Stimulated activated CD4-positive, alpha-beta T cell treated with anti-CD3 and anti-CD28 coated beads, Interleukin-12 subunit alpha, Interleukin-12 subunit beta, amount 100 ng/mL, for 4 hours (primary cell): ENCODE data around the gene GNS.

Source experiments
- DNase-seq: peaks from one replicate; pipeline ENCODE4 v3.0.0-alpha.2; 2020

GNS gene

DNA sequence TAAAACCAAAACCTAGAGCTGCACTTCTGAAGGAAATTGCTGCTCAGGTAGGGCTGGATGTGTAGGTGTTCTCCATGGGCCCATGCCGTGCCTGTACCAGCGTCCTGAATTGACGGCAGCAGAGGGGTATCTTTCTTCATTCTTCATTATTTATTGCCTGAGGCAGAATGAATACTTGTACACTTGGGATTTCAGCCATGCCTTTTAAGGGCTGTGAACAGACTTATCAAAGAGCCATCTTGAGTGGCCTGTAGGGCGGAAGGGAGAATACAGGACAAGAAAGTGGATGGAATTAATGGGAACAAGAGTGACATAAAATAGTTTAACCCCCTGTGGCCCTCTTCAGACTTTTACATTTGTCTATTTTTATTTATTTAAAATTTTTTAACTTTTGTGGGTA, 87.5 kb downstream of the GNS start:
- no peak for DNase-seq

DNA sequence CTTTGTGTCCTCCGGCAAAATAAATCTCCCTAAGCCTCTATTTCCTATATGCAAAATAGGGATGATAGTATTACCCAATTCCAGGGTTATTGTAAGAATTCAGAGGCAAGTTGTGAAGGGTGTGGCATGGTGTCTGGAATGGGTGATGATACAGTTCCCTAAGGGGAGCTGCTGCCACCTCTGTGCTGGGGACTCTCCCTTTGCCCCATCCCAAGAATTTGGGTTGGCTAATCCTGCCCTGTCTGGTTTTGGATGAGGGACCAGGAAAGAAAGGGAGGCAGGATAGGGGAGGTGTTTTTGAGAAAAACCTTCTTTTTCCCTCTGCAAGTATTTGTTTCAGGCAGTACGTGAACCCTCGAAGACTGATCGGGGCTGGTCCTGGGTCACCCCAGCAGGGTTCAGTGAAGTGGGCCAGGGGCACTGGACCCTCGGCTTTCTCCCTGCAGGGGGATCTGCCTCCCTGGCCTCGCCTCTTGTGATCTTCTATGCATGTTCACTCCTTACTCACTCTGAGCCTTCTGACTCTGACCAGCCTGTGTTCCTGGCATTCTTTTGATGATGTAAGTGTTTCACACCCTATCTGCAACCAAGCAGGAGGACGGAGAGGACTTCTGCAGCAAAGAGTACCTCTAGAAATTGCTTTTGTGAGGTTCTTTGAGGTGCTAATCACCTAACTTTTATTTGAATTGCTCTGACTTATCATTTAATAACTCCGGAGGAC, 88.1 kb downstream of the GNS start:
- DNase-seq, result no peak

DNA sequence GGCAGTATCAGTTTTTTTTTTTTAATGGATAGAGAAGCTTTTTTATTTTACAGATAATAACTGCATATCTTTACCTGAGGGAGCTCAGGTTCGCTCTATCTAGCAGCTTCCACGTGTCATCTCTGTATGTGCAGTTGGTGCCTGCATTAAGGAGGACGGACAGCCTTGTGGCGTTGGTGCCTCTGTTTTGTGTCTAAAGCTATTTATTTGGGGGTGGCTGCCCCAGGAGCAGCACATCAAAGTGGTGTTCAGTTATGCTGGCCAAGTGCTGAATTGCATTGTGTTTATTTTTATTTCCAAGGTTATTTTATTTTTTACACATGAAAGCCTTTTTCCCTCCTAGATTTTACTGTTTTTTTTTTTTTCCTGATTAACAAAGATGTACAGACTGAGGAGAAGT, 89.2 kb downstream of the GNS start:
- no peak for DNase-seq

DNA sequence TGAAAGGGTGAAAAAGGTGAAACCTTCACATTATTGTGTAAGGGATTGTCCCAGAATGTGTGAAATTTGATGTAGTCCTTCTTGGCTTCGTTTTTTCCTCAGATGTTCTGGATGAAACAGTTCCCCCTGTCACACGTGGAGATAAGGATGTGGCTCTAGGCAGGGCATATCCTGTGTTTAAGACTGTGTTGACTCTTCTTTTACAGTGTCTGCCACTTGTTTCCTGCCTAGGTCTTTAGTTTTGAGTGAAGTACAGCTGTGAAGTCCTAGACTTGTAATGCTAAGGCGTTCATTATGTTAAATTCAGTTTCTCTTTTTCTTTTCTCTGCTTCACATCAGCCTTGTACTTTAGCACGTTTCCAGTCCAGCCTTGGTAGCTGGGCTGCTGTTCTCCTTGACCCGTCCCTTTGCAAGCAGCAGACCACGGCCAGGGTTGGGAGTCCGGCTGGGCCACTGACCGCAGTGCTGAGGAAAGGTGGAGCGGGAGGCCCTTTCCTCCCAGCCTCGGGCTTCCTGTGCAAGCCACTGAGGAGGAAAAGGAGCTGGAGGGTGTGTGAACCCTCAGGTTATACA, 89.8 kb downstream of the GNS start:
- DNase-seq, result no peak

DNA sequence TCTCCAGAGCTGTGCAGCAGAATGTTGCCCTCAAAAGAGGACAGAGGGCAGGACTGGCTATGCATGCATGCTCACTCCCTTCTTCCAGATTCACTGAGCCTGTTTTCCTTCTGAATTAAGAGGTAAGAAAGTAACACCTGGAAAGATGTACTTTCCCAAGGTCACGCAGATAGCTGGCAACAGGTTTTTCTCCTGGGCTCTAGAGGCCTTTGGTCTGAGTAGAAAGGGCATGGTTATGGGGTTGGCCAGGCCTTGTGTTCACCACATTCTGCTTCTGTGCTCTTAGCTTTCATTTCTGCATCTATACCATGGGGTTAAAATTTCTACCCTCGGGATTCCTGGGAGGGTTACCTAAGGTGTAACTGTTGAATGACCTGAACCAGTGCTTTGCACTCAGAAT, 91.4 kb downstream of the GNS start:
- no peak for DNase-seq

DNA sequence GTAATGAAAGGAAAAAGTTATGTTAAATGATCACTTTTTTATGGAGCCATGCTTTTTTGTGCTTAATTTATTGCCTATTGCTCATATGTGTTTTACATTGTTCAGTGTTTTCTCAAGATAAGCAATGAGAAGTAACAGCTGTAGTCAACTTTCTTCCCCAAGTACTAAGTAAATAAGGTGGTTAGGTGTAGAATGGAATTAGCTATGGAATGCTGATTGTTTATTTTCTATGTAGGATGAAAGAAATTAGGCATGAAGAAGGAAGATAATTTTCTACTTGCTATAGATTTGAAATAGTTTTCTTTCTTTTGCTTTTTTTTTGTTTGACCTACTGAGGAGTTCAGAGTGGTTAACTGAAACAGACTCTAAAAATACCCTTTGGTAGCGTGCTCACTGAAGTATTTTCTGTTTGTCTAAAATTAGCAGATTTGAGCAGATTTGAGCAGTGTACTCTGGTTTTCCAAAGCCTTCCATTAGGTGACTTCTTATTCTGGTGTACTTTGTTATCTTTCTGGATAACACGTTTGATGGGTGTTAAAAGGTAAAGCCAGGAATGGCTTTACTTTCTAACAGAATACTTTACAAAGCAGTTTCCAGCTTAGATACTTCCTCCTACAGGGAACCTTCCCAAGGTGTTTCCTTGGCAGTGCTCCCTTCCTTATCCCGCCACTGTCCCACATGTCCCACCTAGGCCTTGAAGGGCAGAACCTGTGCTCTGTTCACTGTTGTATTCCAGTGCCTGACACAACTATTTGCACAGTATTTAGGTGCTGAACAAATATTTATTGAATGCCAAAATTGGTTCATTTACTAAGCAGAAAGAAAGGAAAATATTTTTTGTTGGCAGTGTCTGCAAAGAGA, 92.9 kb downstream of the GNS start:
- no peak for DNase-seq

DNA sequence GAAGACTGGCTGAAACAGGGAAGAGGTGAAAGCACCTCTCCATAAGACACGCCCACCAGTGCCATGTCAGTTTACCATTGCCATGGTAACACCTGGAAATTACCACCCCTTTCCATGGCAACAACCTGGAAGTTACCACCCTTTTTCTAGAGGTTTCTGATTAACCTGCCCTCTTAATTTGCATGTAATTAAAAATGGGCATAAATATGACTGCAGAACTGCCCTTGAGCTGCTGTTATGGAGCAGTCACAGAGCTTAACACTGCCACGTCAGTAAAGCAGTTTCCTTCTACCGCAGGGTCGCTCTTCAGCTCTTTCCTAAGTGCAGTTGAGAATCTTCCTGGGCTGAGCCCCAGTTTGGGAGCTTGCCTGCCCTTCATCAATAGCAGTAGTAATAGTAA, 93.7 kb downstream of the GNS start:
- DNase-seq, result no peak
